ENCODE results near the gene CLOCK.

DNA sequence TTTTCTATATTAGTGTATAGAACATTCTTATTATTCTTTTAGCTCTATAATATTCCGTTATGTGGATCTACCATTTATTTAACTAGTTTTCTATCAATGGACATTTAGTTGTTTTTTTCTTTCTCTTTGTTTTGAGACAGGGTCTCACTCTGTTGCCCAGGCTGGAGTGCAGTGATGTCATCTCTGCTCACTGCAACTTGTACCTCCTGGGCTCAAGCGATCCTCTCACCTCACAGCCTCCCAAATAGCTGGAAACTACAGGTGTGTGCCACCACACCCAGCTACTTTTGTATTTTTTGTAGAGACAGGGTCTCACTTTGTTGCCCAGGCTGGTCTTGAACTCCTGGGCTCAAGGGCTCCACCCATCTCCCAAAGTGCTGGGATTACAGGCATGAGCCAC lies 140.2 kb downstream of the CLOCK start:
- TF ChIP-seq CTCF (IDR thresholded peaks at IDR 0.05) (no peak), POLR2A (IDR thresholded peaks at IDR 0.05) (no peak)
